Stimulated activated naive CD8-positive, alpha-beta T cell treated with anti-CD3 and anti-CD28 coated beads, Interleukin-15, Interleukin-2, amounts not matched to agents 100 ng/mL and 50 ng/mL, for 24 hours (primary cell): Measurements from ENCODE around the gene PROM1.

Experiments
- H3K27ac Mint-ChIP-seq: one replicate; pipeline ENCODE4 v1.8.0; 2021; ENCODE audit warnings: mild to moderate bottlenecking, mixed read lengths
- H3K27me3 Mint-ChIP-seq: one replicate; pipeline ENCODE4 v1.8.0; 2021; ENCODE audit warnings: mixed read lengths
- H3K36me3 Mint-ChIP-seq: one replicate; pipeline ENCODE4 v1.8.0; 2021; ENCODE audit warnings: low read depth, mixed read lengths
- H3K4me1 Mint-ChIP-seq: one replicate; pipeline ENCODE4 v1.8.0; 2021; ENCODE audit warnings: low read depth, mixed read lengths
- H3K4me3 Mint-ChIP-seq: one replicate; pipeline ENCODE4 v1.8.0; 2021; ENCODE audit warnings: mild to moderate bottlenecking, mixed read lengths
- H3K9me3 Mint-ChIP-seq: one replicate; pipeline ENCODE4 v1.8.0; 2021; ENCODE audit warnings: mixed read lengths

The PROM1 gene

DNA sequence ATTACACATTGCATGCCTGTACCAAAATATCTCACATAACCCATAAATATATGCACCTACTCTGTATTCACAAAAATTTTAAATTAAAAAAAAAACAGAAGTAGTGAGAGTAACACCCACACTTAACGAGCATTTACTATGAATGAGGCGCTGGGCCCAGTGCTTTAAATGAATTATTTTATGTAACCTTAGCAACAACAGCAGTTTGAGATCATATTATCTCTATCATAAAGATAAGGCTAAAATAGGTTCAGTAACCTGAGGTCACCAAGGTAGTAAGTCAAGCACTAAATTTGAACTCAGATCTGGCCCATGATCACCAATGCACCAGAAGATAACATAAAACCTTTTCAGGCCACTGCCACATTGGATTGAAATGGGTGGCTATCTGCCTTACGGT is 5.3 kb upstream of the PROM1 start:
- H3K27ac Mint-ChIP-seq, result no peak overlapping the region
- H3K9me3 Mint-ChIP-seq, result no peaks in the 10 kb centered on the region
- H3K36me3 Mint-ChIP-seq, result no peaks in the 10 kb centered on the region
- peaks cover 61% of the 10 kb centered on the region for H3K27me3 Mint-ChIP-seq
- H3K4me3 Mint-ChIP-seq, result no peak overlapping the region
- peaks cover 1% of the 10 kb centered on the region for H3K4me1 Mint-ChIP-seq

DNA sequence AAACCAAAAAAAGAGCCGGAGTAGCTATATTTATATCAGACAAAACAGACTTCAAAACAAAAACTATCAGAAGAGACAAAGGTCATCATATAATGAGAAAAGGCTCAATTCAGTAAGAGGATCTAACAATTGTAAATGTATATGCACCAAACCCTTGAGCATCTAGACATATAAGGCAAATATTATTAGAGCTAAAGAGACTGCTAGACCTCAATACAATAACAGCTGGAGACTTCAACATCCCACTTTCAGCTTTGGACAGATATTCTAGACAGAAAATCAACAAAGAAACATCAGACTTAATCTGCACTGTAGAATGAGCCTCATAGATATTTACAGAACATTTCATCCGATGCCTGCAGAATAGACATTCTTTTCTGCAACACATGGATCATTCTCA is 4.8 kb upstream of the PROM1 start:
- Mint-ChIP-seq H3K4me1 (peaks cover 5% of the 10 kb centered on the region), H3K9me3 (no peaks in the 10 kb centered on the region), H3K27me3 (peaks cover 65% of the 10 kb centered on the region), H3K4me3 (no peak overlapping the region), H3K36me3 (no peaks in the 10 kb centered on the region), H3K27ac (no peak overlapping the region)

GRCh38 chr4:16085822-16086221 is 2.0 kb upstream of the PROM1 start:
- Mint-ChIP-seq H3K36me3 (no peaks in the 10 kb centered on the region), H3K4me3 (no peak overlapping the region), H3K27ac (no peak overlapping the region), H3K9me3 (no peaks in the 10 kb centered on the region), H3K4me1 (peaks cover 19% of the 10 kb centered on the region), H3K27me3 (peaks cover 72% of the 10 kb centered on the region)

- peak overlapping the region; percentile 75 for H3K4me3 Mint-ChIP-seq
- peaks cover 74% of the 10 kb centered on the region for H3K27me3 Mint-ChIP-seq
These were observed 1.2 kb downstream of the PROM1 start for GRCh38 chr4:16082426-16083240.

DNA sequence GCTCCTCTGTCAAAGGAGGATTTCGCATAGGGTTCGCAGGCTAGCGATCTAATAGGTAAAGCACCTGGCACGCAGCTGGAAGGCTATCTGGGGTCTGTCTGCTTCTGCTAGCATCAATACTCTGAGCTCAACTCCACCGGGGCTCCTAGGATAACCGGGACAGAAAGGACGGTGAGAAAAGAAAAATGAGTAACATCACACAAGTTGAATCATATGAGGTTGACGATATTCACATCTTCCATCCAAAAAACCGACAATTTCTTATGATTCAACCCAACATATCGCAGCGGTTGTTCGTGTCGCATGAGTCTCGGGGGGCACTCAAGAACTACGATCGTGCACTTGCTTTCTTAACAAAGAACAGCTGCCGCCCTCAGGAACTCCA is 1.8 kb downstream of the PROM1 start:
- Mint-ChIP-seq H3K9me3 (no peaks in the 10 kb centered on the region), H3K4me3 (peak overlapping the region; percentile 75), H3K4me1 (peaks cover 19% of the 10 kb centered on the region), H3K27me3 (peaks cover 73% of the 10 kb centered on the region), H3K27ac (peak overlapping the region; percentile 52), H3K36me3 (no peaks in the 10 kb centered on the region)

More at GRCh38 chr4:16082426-16083240, 1.2 kb downstream of the PROM1 start:
- peaks cover 19% of the 10 kb centered on the region for H3K4me1 Mint-ChIP-seq
- no peak overlapping the region for H3K27ac Mint-ChIP-seq
- no peaks in the 10 kb centered on the region for H3K36me3 Mint-ChIP-seq
- H3K9me3 Mint-ChIP-seq, result no peaks in the 10 kb centered on the region

DNA sequence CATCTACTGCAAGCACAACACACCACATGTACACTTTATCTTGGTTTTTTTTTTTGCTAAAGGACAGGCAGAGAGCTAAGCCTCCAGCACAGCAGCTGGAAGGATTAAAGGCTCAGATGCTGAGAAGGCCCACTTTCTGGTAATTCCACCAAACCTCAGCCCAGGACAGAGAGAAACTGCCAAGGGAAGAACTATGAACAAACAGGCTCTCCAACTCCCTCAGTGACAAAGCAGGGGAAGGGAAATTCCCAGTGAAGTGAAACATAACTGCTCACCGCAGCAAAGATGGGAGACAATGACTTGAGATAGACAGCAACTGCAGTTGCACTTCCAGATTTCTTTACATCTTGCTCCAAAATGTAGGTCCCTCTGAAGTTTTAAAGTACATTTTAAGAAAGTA is 4.8 kb downstream of the PROM1 start:
- H3K9me3 Mint-ChIP-seq, result no peaks in the 10 kb centered on the region
- peaks cover 54% of the 10 kb centered on the region for H3K27me3 Mint-ChIP-seq
- no peak overlapping the region for H3K4me3 Mint-ChIP-seq
- H3K27ac Mint-ChIP-seq, result no peak overlapping the region
- no peaks in the 10 kb centered on the region for H3K36me3 Mint-ChIP-seq
- H3K4me1 Mint-ChIP-seq, result peaks cover 17% of the 10 kb centered on the region

DNA sequence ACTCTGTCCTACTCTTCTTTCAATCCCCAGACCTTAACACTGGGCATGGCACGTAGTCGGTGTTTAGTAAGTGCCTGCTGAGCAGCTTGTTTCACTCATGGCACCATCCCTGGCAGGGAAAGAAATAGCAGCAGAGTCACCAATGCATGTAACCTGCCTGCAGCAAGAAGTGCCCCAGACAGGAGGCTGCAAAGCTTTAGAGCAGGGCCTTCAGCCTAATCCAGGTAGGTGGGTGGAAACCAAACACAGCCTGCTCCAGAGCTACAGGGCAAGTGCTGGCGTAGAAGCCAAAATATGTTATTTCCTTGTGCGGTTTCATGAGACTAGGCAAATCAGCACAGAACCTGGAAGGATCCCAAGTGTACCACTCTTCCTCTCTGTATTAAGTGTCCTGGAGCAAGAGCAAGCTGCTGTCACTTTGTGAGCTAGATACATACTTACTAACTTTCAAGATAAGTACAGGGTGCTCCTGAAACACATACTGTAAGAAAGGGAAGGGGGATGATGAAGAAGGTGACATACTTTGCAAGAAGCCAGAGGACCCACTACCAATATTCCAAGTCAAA is 5.5 kb downstream of the PROM1 start:
- Mint-ChIP-seq H3K4me3 (no peak overlapping the region), H3K9me3 (no peaks in the 10 kb centered on the region), H3K27ac (no peak overlapping the region), H3K27me3 (peaks cover 57% of the 10 kb centered on the region), H3K4me1 (peaks cover 14% of the 10 kb centered on the region), H3K36me3 (no peaks in the 10 kb centered on the region)

DNA sequence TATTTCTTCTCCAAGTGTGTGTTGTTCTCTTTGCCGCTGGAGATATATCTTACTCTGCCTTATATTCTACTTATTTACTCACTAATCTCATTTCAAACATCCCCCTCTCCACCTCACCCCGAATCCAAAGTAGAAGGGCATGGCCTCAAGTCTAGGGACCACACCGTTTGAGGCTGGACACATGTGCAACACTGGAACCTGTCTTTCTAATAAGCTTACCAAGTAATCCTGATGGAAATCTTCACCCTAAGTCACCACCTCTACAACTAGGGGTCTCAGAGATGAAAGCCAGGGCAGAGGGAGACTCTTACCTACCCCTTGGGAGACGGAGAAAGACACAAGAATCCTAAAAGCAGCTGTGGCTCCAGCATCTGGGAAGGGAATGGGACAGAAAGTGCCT is 6.0 kb downstream of the PROM1 start:
- H3K4me3 Mint-ChIP-seq, result no peak overlapping the region
- peaks cover 59% of the 10 kb centered on the region for H3K27me3 Mint-ChIP-seq
- no peaks in the 10 kb centered on the region for H3K9me3 Mint-ChIP-seq
- no peak overlapping the region for H3K27ac Mint-ChIP-seq
- H3K36me3 Mint-ChIP-seq, result no peaks in the 10 kb centered on the region
- peaks cover 12% of the 10 kb centered on the region for H3K4me1 Mint-ChIP-seq

DNA sequence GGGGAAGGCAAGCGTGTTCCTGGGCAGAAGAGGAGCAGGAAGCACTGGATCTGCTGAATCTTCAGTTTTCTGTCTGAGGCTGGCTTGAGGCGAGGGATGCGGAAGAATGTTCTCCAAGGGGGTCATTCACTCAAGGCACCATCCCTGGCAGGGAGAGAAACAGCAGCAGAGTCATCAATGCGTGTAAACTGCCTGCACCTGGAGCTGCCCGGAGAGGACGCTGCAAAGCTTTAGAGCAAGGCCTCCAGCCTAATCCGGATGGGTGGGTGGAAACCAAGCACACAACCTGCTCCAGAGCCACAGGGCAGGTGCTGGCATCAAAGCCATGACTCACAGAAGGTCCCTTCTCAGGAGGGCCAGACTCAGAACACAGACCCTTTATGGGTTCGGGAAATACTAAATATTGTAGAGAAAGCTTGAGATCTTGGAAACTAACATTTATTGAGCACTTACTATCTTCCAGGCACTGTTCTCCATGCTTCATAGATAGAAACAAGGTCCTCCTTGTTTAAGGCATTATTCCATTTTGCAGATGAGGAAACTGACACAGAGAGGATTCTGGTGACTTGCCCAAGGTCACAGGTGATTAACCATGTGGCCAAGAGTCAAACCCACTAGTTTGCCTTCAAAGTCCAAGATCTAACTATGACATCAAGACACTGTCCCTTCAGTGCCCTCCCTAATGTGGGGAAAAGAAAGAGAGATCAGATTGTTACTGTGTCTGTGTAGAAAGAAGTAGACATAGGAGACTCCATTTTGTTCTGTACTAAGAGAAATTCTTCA is 7.7 kb downstream of the PROM1 start:
- Mint-ChIP-seq H3K4me1 (no peaks in the 10 kb centered on the region), H3K36me3 (no peaks in the 10 kb centered on the region), H3K4me3 (no peak overlapping the region), H3K27me3 (peaks cover 48% of the 10 kb centered on the region), H3K9me3 (no peaks in the 10 kb centered on the region), H3K27ac (no peak overlapping the region)

- no peak overlapping the region for H3K4me3 Mint-ChIP-seq
- H3K36me3 Mint-ChIP-seq, result no peaks in the 10 kb centered on the region
- no peaks in the 10 kb centered on the region for H3K4me1 Mint-ChIP-seq
- H3K27me3 Mint-ChIP-seq, result peaks cover 52% of the 10 kb centered on the region
- no peak overlapping the region for H3K27ac Mint-ChIP-seq
- H3K9me3 Mint-ChIP-seq, result no peaks in the 10 kb centered on the region
These were observed 8.8 kb downstream of the PROM1 start for GRCh38 chr4:16075061-16075460.

- no peak overlapping the region for H3K27ac Mint-ChIP-seq
- H3K27me3 Mint-ChIP-seq, result peaks cover 32% of the 10 kb centered on the region
- H3K4me1 Mint-ChIP-seq, result no peaks in the 10 kb centered on the region
- H3K36me3 Mint-ChIP-seq, result no peaks in the 10 kb centered on the region
- H3K4me3 Mint-ChIP-seq, result no peak overlapping the region
- no peaks in the 10 kb centered on the region for H3K9me3 Mint-ChIP-seq
These were observed 11.7 kb downstream of the PROM1 start for GRCh38 chr4:16072168-16072567.

GRCh38 chr4:16070203-16070602 is 13.6 kb downstream of the PROM1 start:
- Mint-ChIP-seq H3K4me3 (no peak overlapping the region), H3K27ac (no peak overlapping the region), H3K36me3 (no peaks in the 10 kb centered on the region), H3K9me3 (no peaks in the 10 kb centered on the region), H3K27me3 (peaks cover 27% of the 10 kb centered on the region), H3K4me1 (no peaks in the 10 kb centered on the region)

GRCh38 chr4:16067515-16067914 is 16.3 kb downstream of the PROM1 start:
- H3K36me3 Mint-ChIP-seq, result no peaks in the 10 kb centered on the region

DNA sequence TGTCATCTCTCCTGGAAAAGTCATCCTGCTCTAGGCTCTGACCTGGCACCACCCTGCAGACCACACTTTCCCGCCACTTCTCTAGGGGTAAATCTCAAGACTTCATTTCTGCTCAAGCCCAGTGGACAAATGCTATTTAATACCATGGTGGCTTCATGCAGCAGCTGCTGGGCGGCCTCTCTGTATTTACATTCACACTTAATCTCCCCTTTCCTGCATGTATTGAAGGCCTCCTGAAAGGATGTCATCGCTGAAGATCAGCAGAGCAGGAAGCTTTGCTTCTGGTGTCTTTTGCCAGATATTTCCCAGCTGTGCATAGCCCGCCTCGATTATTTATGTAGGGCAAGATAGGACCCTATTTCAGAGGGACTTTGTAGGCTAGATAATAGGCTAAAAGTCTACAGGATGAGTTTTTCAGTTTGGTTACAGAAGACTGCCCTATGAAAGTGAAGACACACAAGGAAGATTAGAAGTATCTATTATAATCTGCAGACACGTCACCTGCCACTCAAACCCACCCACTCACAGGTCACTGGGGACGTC is 17.2 kb downstream of the PROM1 start:
- H3K4me1 Mint-ChIP-seq, result peaks cover 5% of the 10 kb centered on the region
- H3K27me3 Mint-ChIP-seq, result peaks cover 20% of the 10 kb centered on the region
- no peak overlapping the region for H3K4me3 Mint-ChIP-seq
- H3K27ac Mint-ChIP-seq, result no peak overlapping the region
- peaks cover 4% of the 10 kb centered on the region for H3K9me3 Mint-ChIP-seq
- no peaks in the 10 kb centered on the region for H3K36me3 Mint-ChIP-seq

More at GRCh38 chr4:16067515-16067914, 16.3 kb downstream of the PROM1 start:
- no peak overlapping the region for H3K27ac Mint-ChIP-seq
- no peaks in the 10 kb centered on the region for H3K4me1 Mint-ChIP-seq
- H3K9me3 Mint-ChIP-seq, result peaks cover 4% of the 10 kb centered on the region
- H3K27me3 Mint-ChIP-seq, result peaks cover 20% of the 10 kb centered on the region
- no peak overlapping the region for H3K4me3 Mint-ChIP-seq

- Mint-ChIP-seq H3K27me3 (peaks cover 15% of the 10 kb centered on the region), H3K4me1 (peaks cover 5% of the 10 kb centered on the region), H3K27ac (no peak overlapping the region), H3K36me3 (no peaks in the 10 kb centered on the region), H3K4me3 (no peak overlapping the region), H3K9me3 (peaks cover 4% of the 10 kb centered on the region)
These were observed 18.8 kb downstream of the PROM1 start for GRCh38 chr4:16065066-16065465.
